Transverse colon (tissue), 4 donors: ENCODE data around the gene LRP11.

Source experiments
- POLR2AphosphoS5 ChIP-seq, 3 donors: sonication (generic); formaldehyde crosslinking; IDR thresholded peaks; one replicate each; pipeline ENCODE4 v1.6.1; 2016; ENCODE audit warnings: antibody characterized with exemption in 3 of 3
- TF ChIP-seq, protein P1 (sequence below), 5 experiments: fragments of 200-600 bp in 3 of 5; fragments of 450-650 bp in 2 of 5; sonication (generic) in 3 of 5; IDR thresholded peaks; 1 replicate in 2 of 5; 2 replicates in 3 of 5; pipeline ENCODE4 v1.5.1; 2016 to 2017; ENCODE audit warnings: antibody characterized with exemption in 5 of 5, inconsistent platforms in 3 of 5, mild to moderate bottlenecking in 2 of 5, moderate library complexity in 1 of 5

DNA sequence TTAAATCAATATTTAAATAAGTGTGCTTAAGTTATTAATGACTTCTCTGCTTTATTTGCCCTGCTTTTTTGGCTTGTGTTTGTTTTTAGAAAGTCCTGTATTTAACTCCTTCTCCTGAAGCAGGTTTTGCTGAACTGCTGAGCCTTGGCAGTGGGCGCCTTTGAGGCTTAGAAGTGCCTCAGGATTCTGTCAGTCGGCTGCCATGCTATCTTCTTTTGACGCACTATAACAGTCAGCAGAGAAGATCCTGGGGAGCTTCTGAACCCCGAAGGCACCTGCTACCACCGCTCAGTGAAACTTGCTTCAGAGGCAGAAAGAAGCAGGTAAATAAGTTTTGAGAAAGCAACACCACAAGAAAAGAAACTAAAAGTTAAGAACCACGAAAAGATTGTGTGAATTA, 92.2 kb downstream of the LRP11 start:
- TF ChIP-seq, protein P1, sequence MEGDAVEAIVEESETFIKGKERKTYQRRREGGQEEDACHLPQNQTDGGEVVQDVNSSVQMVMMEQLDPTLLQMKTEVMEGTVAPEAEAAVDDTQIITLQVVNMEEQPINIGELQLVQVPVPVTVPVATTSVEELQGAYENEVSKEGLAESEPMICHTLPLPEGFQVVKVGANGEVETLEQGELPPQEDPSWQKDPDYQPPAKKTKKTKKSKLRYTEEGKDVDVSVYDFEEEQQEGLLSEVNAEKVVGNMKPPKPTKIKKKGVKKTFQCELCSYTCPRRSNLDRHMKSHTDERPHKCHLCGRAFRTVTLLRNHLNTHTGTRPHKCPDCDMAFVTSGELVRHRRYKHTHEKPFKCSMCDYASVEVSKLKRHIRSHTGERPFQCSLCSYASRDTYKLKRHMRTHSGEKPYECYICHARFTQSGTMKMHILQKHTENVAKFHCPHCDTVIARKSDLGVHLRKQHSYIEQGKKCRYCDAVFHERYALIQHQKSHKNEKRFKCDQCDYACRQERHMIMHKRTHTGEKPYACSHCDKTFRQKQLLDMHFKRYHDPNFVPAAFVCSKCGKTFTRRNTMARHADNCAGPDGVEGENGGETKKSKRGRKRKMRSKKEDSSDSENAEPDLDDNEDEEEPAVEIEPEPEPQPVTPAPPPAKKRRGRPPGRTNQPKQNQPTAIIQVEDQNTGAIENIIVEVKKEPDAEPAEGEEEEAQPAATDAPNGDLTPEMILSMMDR (IDR thresholded peaks at IDR 0.05): no peak
- TF ChIP-seq POLR2AphosphoS5 (IDR thresholded peaks at IDR 0.05): no peak
